HCT116 (cell line): ENCODE data around the gene INSL3. TPM values are rescaled to one million over a fixed set of nuclear protein-coding genes. Genes with fewer than 3 reads are reported as not detected.
A peak's percentile ranks its signal among the peaks of the same experiment; 100 is the strongest.

ENCODE experiments used
- ATAC-seq: fragments of 200-7000 bp; cut with Tn5 transposase; 2 replicates; pipeline ENCODE4 v1.9.1; 2020; ENCODE audit warnings: mild to moderate bottlenecking, moderate library complexity
- BruUV-seq: library from RNA; stranded (reverse); fragments of 400-500 nt; replicated peaks from 2 replicates; lab custom pipeline; 2021; lab: Mats Ljungman, UMichigan
- CTCF ChIA-PET: fragments of 300-600 bp; sonication (Branson Sonifier 250); formaldehyde crosslinking; loops from one replicate; lab custom pipeline; 2021; ENCODE audit warnings: antibody characterized with exemption; lab: Charles Lee
- POLR2A ChIA-PET: fragments of 300-600, 350-600 bp; sonication (Branson Sonifier 250); formaldehyde crosslinking; loops from one replicate; lab custom pipeline; 2021; ENCODE audit warnings: antibody characterized with exemption; lab: Charles Lee
- RAD21 ChIA-PET, 2 experiments: fragments of 300-600 bp; sonication (Branson Sonifier 250); formaldehyde crosslinking; loops; one replicate each; lab custom pipeline; 2023; ENCODE audit warnings: low total read pairs in 2 of 2; ENCODE audit not compliant: uncharacterized antibody in 2 of 2, unreplicated experiment in 2 of 2, low non-redundant PET in 1 of 2; lab: Charles Lee
- DNase-seq: peaks from one replicate; pipeline ENCODE4 v3.0.0-alpha.2; 2010; ENCODE audit warnings: low read depth, low spot score
- H2AFZ ChIP-seq: fragments of 200-600 bp; shearing (Covaris generic), sonication (generic); 2 replicates; pipeline ENCODE4 v1.6.1; 2017; ENCODE audit warnings: low read depth, mixed run types, mixed read lengths, antibody characterized with exemption, low read length; ENCODE audit not compliant: poor library complexity, severe bottlenecking
- H3K27ac ChIP-seq: 2 replicates; pipeline ENCODE4 v1.5.1; 2012; ENCODE audit warnings: low read depth, low read length
- H3K27me3 ChIP-seq: fragments of 200-600 bp; sonication (generic); 2 replicates; pipeline ENCODE4 v1.6.1; 2016; ENCODE audit warnings: mixed run types, low read length, mixed read lengths; ENCODE audit not compliant: insufficient read depth
- H3K36me3 ChIP-seq, 2 experiments: fragments of 200-500 bp in 1 of 2; fragments of 200-600 bp in 1 of 2; sonication (Bioruptor generic) in 1 of 2; sonication (generic) in 1 of 2; 2 replicates each; pipeline versions ENCODE4 v1.5.1 to v1.6.1; 2014 to 2016; ENCODE audit warnings: low read length in 2 of 2, inconsistent platforms in 1 of 2, mixed read lengths in 1 of 2, mixed run types in 1 of 2; ENCODE audit not compliant: insufficient read depth in 2 of 2, control insufficient read depth in 1 of 2
- H3K4me1 ChIP-seq, 2 experiments: fragments of 200-600 bp in 1 of 2; sonication (generic) in 1 of 2; 2 replicates each; pipeline versions ENCODE4 v1.5.1 to v1.6.1; 2012 to 2017; ENCODE audit warnings: low read length in 2 of 2, inconsistent platforms in 1 of 2, mild to moderate bottlenecking in 1 of 2, mixed read lengths in 1 of 2, mixed run types in 1 of 2, moderate library complexity in 1 of 2; ENCODE audit not compliant: insufficient read depth in 2 of 2, control insufficient read depth in 1 of 2
- H3K4me2 ChIP-seq: fragments of 200-600 bp; sonication (generic); 2 replicates; pipeline ENCODE4 v1.6.1; 2017; ENCODE audit warnings: mixed run types, low read length, mixed read lengths
- H3K4me3 ChIP-seq, 2 experiments: fragments of 200-600 bp in 1 of 2; sonication (generic) in 1 of 2; replicated peaks in 1 of 2; 2 replicates each; pipeline ENCODE4 v1.5.1; 2011 to 2016; ENCODE audit warnings: low read length in 2 of 2, control low read depth in 1 of 2, low read depth in 1 of 2, mild to moderate bottlenecking in 1 of 2, mixed read lengths in 1 of 2, mixed run types in 1 of 2
- H3K79me2 ChIP-seq: fragments of 200-600 bp; sonication (generic); 2 replicates; pipeline ENCODE4 v1.6.1; 2017; ENCODE audit warnings: mild to moderate bottlenecking, mixed run types, low read length, moderate library complexity, mixed read lengths; ENCODE audit not compliant: insufficient read depth
- H3K9ac ChIP-seq: fragments of 200-600 bp; sonication (generic); 2 replicates; pipeline ENCODE4 v1.6.1; 2016; ENCODE audit warnings: low read length, mixed read lengths
- H3K9me2 ChIP-seq: fragments of 200-600 bp; sonication (generic), shearing (Covaris generic); 2 replicates; pipeline ENCODE4 v1.6.1; 2017; ENCODE audit warnings: mixed run types, mild to moderate bottlenecking, moderate library complexity; ENCODE audit not compliant: insufficient read depth
- H3K9me3 ChIP-seq, 2 experiments: fragments of 200-500 bp in 1 of 2; fragments of 200-600 bp in 1 of 2; sonication (Bioruptor generic) in 1 of 2; sonication (generic) in 1 of 2; 2 replicates each; pipeline ENCODE4 v1.6.1; 2014 to 2017; ENCODE audit warnings: low read length in 2 of 2, mixed read lengths in 2 of 2, inconsistent platforms in 1 of 2, low read depth in 1 of 2, mild to moderate bottlenecking in 1 of 2, mixed run types in 1 of 2, moderate library complexity in 1 of 2; ENCODE audit not compliant: control insufficient read depth in 1 of 2, insufficient read depth in 1 of 2
- H4K20me1 ChIP-seq: fragments of 200-600 bp; sonication (generic), shearing (Covaris generic); 2 replicates; pipeline ENCODE4 v1.6.1; 2017; ENCODE audit warnings: mixed run types, mild to moderate bottlenecking, moderate library complexity; ENCODE audit not compliant: insufficient read depth
- CBX3 ChIP-seq: IDR thresholded peaks from 2 replicates; pipeline ENCODE4 v1.6.1; 2012; ENCODE audit warnings: low read depth
- CEBPB ChIP-seq: IDR thresholded peaks from 2 replicates; pipeline ENCODE4 v1.6.1; 2012; ENCODE audit warnings: low read depth
- EGR1 ChIP-seq: IDR thresholded peaks from 2 replicates; pipeline ENCODE4 v1.6.1; 2012; ENCODE audit warnings: low read depth
- EZH2 ChIP-seq: fragments of 200-600 bp; sonication (generic); IDR thresholded peaks from 2 replicates; pipeline ENCODE4 v1.6.1; 2017; ENCODE audit warnings: antibody characterized with exemption, mixed run types
- EZH2phosphoT487 ChIP-seq: fragments of 200-600 bp; IDR thresholded peaks from 2 replicates; pipeline ENCODE4 v1.6.1; 2018; ENCODE audit warnings: antibody characterized with exemption, borderline replicate concordance
- FOSL1 ChIP-seq: IDR thresholded peaks from 2 replicates; pipeline ENCODE4 v1.6.1; 2012; ENCODE audit warnings: low read depth
- JUND ChIP-seq: IDR thresholded peaks from 2 replicates; pipeline ENCODE4 v1.6.1; 2012
- MAX ChIP-seq: IDR thresholded peaks from 2 replicates; pipeline ENCODE4 v1.6.1; 2012
- POLR2A ChIP-seq: IDR thresholded peaks from 2 replicates; pipeline ENCODE4 v1.7.0; 2011; ENCODE audit warnings: borderline replicate concordance; ENCODE audit not compliant: insufficient read depth, insufficient read length; ENCODE audit errors: extremely low read depth
- POLR2AphosphoS5 ChIP-seq: IDR thresholded peaks from 2 replicates; pipeline ENCODE4 v1.6.1; 2011; ENCODE audit warnings: mild to moderate bottlenecking, low read depth, low read length, moderate library complexity
- RAD21 ChIP-seq: IDR thresholded peaks from 2 replicates; pipeline ENCODE4 v1.6.1; 2012; ENCODE audit warnings: low read depth, mild to moderate bottlenecking
- REST ChIP-seq: IDR thresholded peaks from 2 replicates; pipeline ENCODE4 v1.6.1; 2012; ENCODE audit warnings: low read depth
- SIN3A ChIP-seq: IDR thresholded peaks from 2 replicates; pipeline ENCODE4 v1.6.1; 2012; ENCODE audit warnings: low read depth
- SRF ChIP-seq: IDR thresholded peaks from 2 replicates; pipeline ENCODE4 v1.6.1; 2012; ENCODE audit warnings: low read depth
- TCF7L2 ChIP-seq: IDR thresholded peaks from 2 replicates; pipeline ENCODE4 v1.7.0; 2011; ENCODE audit warnings: borderline replicate concordance, inconsistent platforms; ENCODE audit not compliant: insufficient read depth, insufficient read length; ENCODE audit errors: extremely low read depth
- ZFX ChIP-seq: fragments of 450-650 bp; IDR thresholded peaks from 2 replicates; pipeline ENCODE4 v1.6.1; 2017
- intact Hi-C: fragments of 100-400 bp; cut with micrococcal nuclease; formaldehyde crosslinking; loops from 2 replicates; pipeline ENCODE4 v1.10.0; 2022
- total RNA-seq: library from RNA; stranded (reverse); gene quantifications from one replicate; pipeline ENCODE4 v1.2.1, GENCODE V29; 2021; ENCODE audit not compliant: unreplicated experiment

Gene INSL3
- total RNA-seq, 1 experiment from 2014 or later: 0.96 TPM

GRCh38 chr19:17780781-17781180 is 40.5 kb downstream of the INSL3 start:
- Histone ChIP-seq H2AFZ (no peak overlapping the region), H3K36me3 (0 out of 4 replicates have a peak, but pooled peaks cover 0 to 6% of the 10 kb centered on the region in 2 experiments)
- TF ChIP-seq POLR2AphosphoS5 (no peak), TCF7L2 (no peak)
- TF ChIP-seq, all 23 proteins: peak for 0
- Histone ChIP-seq H3K9ac (no peak overlapping the region), H4K20me1 (no peaks in the 10 kb centered on the region), H3K79me2 (no peaks in the 10 kb centered on the region), H3K4me3 (no peak overlapping the region), H3K27ac (no peak overlapping the region), H3K4me1 (peaks cover 17 to 37% of the 10 kb centered on the region in 2 experiments), H3K27me3 (no peaks in the 10 kb centered on the region), H3K9me3 (no peaks in the 10 kb centered on the region), H3K9me2 (no peaks in the 10 kb centered on the region), H3K4me2 (no peak overlapping the region)
- ChIA-PET POLR2A (interaction anchor here (0.6 kb wide), 1 partner anchor 811 kb away, joined by 4 read pairs; no protein-coding TSS in a partner anchor), CTCF (no interaction called here), RAD21 (no interaction called here)
- no TSS peak for BruUV-seq
- no peak for ATAC-seq
- no peak for DNase-seq
- intact Hi-C loops: no loop called here

- ATAC-seq (peak; percentile 48), DNase-seq (peak; percentile 93)
- peak overlapping the region; percentile 100 for H3K4me2 ChIP-seq
- H3K9ac ChIP-seq: peak overlapping the region; percentile 82
- BruUV-seq: no TSS peak
- no peak overlapping the region for H2AFZ ChIP-seq
- ChIA-PET CTCF (no interaction called here), RAD21 (no interaction called here)
- intact Hi-C loops: loop anchor here (1.0 to 5.0 kb wide), 6 partner anchors 18 to 267 kb away; partner anchors contain the start of genes CCDC124 and PGLS
- no peaks in the 10 kb centered on the region for H4K20me1 ChIP-seq
- no peaks in the 10 kb centered on the region for H3K79me2 ChIP-seq
- peak overlapping the region; percentile 55 to 70 for H3K4me3 ChIP-seq
- no peaks in the 10 kb centered on the region for H3K9me2 ChIP-seq
- peak overlapping the region; percentile 87 for H3K27ac ChIP-seq
- no peaks in the 10 kb centered on the region for H3K27me3 ChIP-seq
- TF ChIP-seq EZH2phosphoT487 (no peak), EGR1 (no peak), JUND (no peak), POLR2AphosphoS5 (no peak), CBX3 (no peak), EZH2 (no peak), REST (no peak), ZFX (peak; percentile 26; the same call in 1 of the 2 replicates), POLR2A (no peak), MAX (peak; percentile 70; the same call in 1 of the 2 replicates), CEBPB (no peak), RAD21 (no peak), SIN3A (no peak), FOSL1 (no peak), TCF7L2 (no peak), SRF (no peak)
- TF ChIP-seq, all 23 proteins: peak for 2
- POLR2A ChIA-PET: interaction anchor here (0.7 to 1.6 kb wide), 2 partner anchors 13 to 16 kb away, joined by 3 to 5 read pairs; partner anchors contain the start of gene B3GNT3
- H3K36me3 ChIP-seq: no peaks in the 10 kb centered on the region
- peaks cover 24 to 45% of the 10 kb centered on the region in 2 experiments for H3K4me1 ChIP-seq
- H3K9me3 ChIP-seq: no peaks in the 10 kb centered on the region
Observed at GRCh38 chr19:17778968-17779929, 42.1 kb downstream of the INSL3 start.
